Liver (tissue), 9 donors: ENCODE results near the gene TMEM178B. TPM values are rescaled to one million over a fixed set of nuclear protein-coding genes. Genes with fewer than 3 reads are reported as not detected.

Experiments
- DNase-seq: peaks from one replicate; pipeline ENCODE4 v3.0.0-alpha.2; 2017; ENCODE audit warnings: low spot score
- H3K27ac ChIP-seq, 2 donors: one replicate each; pipeline ENCODE4 v1.7.0; 2013; ENCODE audit warnings: inconsistent platforms in 2 of 2, low read length in 2 of 2, control low read depth in 1 of 2, low read depth in 1 of 2, mild to moderate bottlenecking in 1 of 2
- H3K27me3 ChIP-seq, 4 donors: one replicate each; pipeline versions ENCODE4 v1.6.1 to v1.7.0; 2013; ENCODE audit warnings: low read length in 3 of 4, inconsistent platforms in 1 of 4, mild to moderate bottlenecking in 1 of 4, moderate library complexity in 1 of 4; ENCODE audit not compliant: control insufficient read depth in 4 of 4, insufficient read depth in 4 of 4
- H3K36me3 ChIP-seq, 4 donors: one replicate each; pipeline versions ENCODE4 v1.6.1 to v1.7.0; 2013; ENCODE audit warnings: low read length in 3 of 4, mild to moderate bottlenecking in 3 of 4, low read depth in 1 of 4, moderate library complexity in 1 of 4; ENCODE audit not compliant: control insufficient read depth in 4 of 4, insufficient read depth in 3 of 4
- H3K4me1 ChIP-seq, 4 donors: one replicate each; pipeline versions ENCODE4 v1.6.1 to v1.7.0; 2013; ENCODE audit warnings: low read length in 3 of 4, mild to moderate bottlenecking in 3 of 4, moderate library complexity in 1 of 4; ENCODE audit not compliant: control insufficient read depth in 4 of 4, insufficient read depth in 4 of 4
- H3K4me3 ChIP-seq, 3 donors: one replicate each; pipeline versions ENCODE4 v1.6.1 to v1.7.0; 2013; ENCODE audit warnings: low read length in 3 of 3, control low read depth in 1 of 3, low read depth in 1 of 3, mild to moderate bottlenecking in 1 of 3
- H3K9ac ChIP-seq, 2 donors: one replicate each; pipeline ENCODE4 v1.7.0; 2013; ENCODE audit warnings: low read length in 2 of 2, mild to moderate bottlenecking in 2 of 2, moderate library complexity in 2 of 2, control low read depth in 1 of 2, low read depth in 1 of 2
- H3K9me3 ChIP-seq, 4 donors: one replicate each; pipeline versions ENCODE4 v1.6.1 to v1.7.0; 2013; ENCODE audit warnings: low read length in 3 of 4; ENCODE audit not compliant: control insufficient read depth in 4 of 4
- EGR1 ChIP-seq, 2 donors: IDR thresholded peaks; 2 replicates each; pipeline ENCODE4 v1.6.1; 2016 to 2018; ENCODE audit warnings: antibody characterized with exemption in 2 of 2, low read depth in 2 of 2
- FOXA1 ChIP-seq: IDR thresholded peaks from 2 replicates; pipeline ENCODE4 v1.6.1; 2016; ENCODE audit warnings: antibody characterized with exemption
- FOXA2 ChIP-seq: IDR thresholded peaks from 2 replicates; pipeline ENCODE4 v1.6.1; 2016; ENCODE audit warnings: antibody characterized with exemption
- GABPA ChIP-seq, 2 donors: IDR thresholded peaks in 1 of 2; conservative IDR thresholded peaks in 1 of 2; 2 replicates each; pipeline ENCODE4 v1.6.1; 2016; ENCODE audit warnings: antibody characterized with exemption in 2 of 2, mild to moderate bottlenecking in 1 of 2, moderate library complexity in 1 of 2
- HNF4A ChIP-seq, 2 donors: conservative IDR thresholded peaks; 2 replicates each; pipeline ENCODE4 v1.6.1; 2016; ENCODE audit warnings: antibody characterized with exemption in 2 of 2, mild to moderate bottlenecking in 2 of 2
- HNF4G ChIP-seq: IDR thresholded peaks from 2 replicates; pipeline ENCODE4 v1.6.1; 2016; ENCODE audit warnings: antibody characterized with exemption
- NR2F2 ChIP-seq: IDR thresholded peaks from 2 replicates; pipeline ENCODE4 v1.6.1; 2016; ENCODE audit warnings: antibody characterized with exemption
- RAD21 ChIP-seq, 2 donors: IDR thresholded peaks; 2 replicates each; pipeline ENCODE4 v1.6.1; 2016; ENCODE audit warnings: antibody characterized with exemption in 2 of 2, mild to moderate bottlenecking in 2 of 2
- TAF1 ChIP-seq: conservative IDR thresholded peaks from 2 replicates; pipeline ENCODE4 v1.6.1; 2016; ENCODE audit warnings: antibody characterized with exemption, mild to moderate bottlenecking
- YY1 ChIP-seq: IDR thresholded peaks from 2 replicates; pipeline ENCODE4 v1.6.1; 2016; ENCODE audit warnings: antibody characterized with exemption, mild to moderate bottlenecking
- WGBS: extraction: QIAGEN DNeasy Blood & Tissue Kit; methylation state at CpG from one replicate; pipeline ENCODE4 v1.1.7; 2013; 5-methylcytosine and 5-hydroxymethylcytosine counted together
- polyA plus RNA-seq, 2 donors: library from polyadenylated mRNA; stranded (reverse) in 1 of 2; unstranded in 1 of 2; fragments of 200-250 nt in 1 of 2; fragments of >200 nt in 1 of 2; fragmentation: Nextera tagmentation in 1 of 2; extraction: Ambion mirVana in 1 of 2; gene quantifications; one replicate each; pipeline versions ENCODE4 v1.2.1 to v1.2.3, GENCODE V29; 2013 to 2015
- total RNA-seq, 2 donors: library from RNA; depleted of rRNA; stranded (reverse); fragments of >200 nt; gene quantifications; one replicate each; pipeline ENCODE4 v1.2.3, GENCODE V29; 2014
- TF ChIP-seq, protein P1 (sequence below): IDR thresholded peaks from 2 replicates; pipeline ENCODE4 v1.6.1; 2016; ENCODE audit warnings: antibody characterized with exemption, mild to moderate bottlenecking
- TF ChIP-seq, protein P2 (sequence below): IDR thresholded peaks from 2 replicates; pipeline ENCODE4 v1.6.1; 2016; ENCODE audit warnings: antibody characterized with exemption
- TF ChIP-seq, protein P3 (sequence below): fragments of 150-350 bp; IDR thresholded peaks from 2 replicates; pipeline ENCODE4 v1.5.1; 2017; ENCODE audit warnings: improper control_type of control experiment, low read depth, low read length; ENCODE audit not compliant: missing input control
- TF ChIP-seq, protein P4 (sequence below): IDR thresholded peaks from 2 replicates; pipeline ENCODE4 v1.6.1; 2016; ENCODE audit warnings: antibody characterized with exemption
- donor health status: healthy.
- donor health status: healthy.
- donor health status: healthy.
- donor health status: healthy.
- donor health status: healthy.

TMEM178B gene
- total and polyA plus RNA-seq, 4 donors = under 0.01 to 0.02 (median under 0.01) TPM; not detected in 1

GRCh38 chr7:141210862-141211261, 137.0 kb downstream of the TMEM178B start (continued):
- TF ChIP-seq HNF4G (no peak), YY1 (no peak)

GRCh38 chr7:141213226-141213625, 139.4 kb downstream of the TMEM178B start:
- no peak for TF ChIP-seq NR2F2
- no peak for TF ChIP-seq FOXA2
- TF ChIP-seq YY1 = no peak
- TF ChIP-seq, protein P1, sequence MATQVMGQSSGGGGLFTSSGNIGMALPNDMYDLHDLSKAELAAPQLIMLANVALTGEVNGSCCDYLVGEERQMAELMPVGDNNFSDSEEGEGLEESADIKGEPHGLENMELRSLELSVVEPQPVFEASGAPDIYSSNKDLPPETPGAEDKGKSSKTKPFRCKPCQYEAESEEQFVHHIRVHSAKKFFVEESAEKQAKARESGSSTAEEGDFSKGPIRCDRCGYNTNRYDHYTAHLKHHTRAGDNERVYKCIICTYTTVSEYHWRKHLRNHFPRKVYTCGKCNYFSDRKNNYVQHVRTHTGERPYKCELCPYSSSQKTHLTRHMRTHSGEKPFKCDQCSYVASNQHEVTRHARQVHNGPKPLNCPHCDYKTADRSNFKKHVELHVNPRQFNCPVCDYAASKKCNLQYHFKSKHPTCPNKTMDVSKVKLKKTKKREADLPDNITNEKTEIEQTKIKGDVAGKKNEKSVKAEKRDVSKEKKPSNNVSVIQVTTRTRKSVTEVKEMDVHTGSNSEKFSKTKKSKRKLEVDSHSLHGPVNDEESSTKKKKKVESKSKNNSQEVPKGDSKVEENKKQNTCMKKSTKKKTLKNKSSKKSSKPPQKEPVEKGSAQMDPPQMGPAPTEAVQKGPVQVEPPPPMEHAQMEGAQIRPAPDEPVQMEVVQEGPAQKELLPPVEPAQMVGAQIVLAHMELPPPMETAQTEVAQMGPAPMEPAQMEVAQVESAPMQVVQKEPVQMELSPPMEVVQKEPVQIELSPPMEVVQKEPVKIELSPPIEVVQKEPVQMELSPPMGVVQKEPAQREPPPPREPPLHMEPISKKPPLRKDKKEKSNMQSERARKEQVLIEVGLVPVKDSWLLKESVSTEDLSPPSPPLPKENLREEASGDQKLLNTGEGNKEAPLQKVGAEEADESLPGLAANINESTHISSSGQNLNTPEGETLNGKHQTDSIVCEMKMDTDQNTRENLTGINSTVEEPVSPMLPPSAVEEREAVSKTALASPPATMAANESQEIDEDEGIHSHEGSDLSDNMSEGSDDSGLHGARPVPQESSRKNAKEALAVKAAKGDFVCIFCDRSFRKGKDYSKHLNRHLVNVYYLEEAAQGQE = no peak
- TF ChIP-seq, protein P2, sequence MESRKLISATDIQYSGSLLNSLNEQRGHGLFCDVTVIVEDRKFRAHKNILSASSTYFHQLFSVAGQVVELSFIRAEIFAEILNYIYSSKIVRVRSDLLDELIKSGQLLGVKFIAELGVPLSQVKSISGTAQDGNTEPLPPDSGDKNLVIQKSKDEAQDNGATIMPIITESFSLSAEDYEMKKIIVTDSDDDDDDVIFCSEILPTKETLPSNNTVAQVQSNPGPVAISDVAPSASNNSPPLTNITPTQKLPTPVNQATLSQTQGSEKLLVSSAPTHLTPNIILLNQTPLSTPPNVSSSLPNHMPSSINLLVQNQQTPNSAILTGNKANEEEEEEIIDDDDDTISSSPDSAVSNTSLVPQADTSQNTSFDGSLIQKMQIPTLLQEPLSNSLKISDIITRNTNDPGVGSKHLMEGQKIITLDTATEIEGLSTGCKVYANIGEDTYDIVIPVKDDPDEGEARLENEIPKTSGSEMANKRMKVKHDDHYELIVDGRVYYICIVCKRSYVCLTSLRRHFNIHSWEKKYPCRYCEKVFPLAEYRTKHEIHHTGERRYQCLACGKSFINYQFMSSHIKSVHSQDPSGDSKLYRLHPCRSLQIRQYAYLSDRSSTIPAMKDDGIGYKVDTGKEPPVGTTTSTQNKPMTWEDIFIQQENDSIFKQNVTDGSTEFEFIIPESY = no peak
- no peak for TF ChIP-seq TAF1
- no peak for TF ChIP-seq RAD21 (IDR thresholded peaks at IDR 0.05)
- no peak for TF ChIP-seq GABPA (IDR thresholded peaks at IDR 0.05 in 1 of 2, conservative IDR thresholded peaks at IDR 0.05 in 1 of 2)
- TF ChIP-seq FOXA1 = no peak
- no peak for TF ChIP-seq EGR1 (IDR thresholded peaks at IDR 0.05; ENCODE audit: low read depth in 2 of 2)
- TF ChIP-seq, protein P3, sequence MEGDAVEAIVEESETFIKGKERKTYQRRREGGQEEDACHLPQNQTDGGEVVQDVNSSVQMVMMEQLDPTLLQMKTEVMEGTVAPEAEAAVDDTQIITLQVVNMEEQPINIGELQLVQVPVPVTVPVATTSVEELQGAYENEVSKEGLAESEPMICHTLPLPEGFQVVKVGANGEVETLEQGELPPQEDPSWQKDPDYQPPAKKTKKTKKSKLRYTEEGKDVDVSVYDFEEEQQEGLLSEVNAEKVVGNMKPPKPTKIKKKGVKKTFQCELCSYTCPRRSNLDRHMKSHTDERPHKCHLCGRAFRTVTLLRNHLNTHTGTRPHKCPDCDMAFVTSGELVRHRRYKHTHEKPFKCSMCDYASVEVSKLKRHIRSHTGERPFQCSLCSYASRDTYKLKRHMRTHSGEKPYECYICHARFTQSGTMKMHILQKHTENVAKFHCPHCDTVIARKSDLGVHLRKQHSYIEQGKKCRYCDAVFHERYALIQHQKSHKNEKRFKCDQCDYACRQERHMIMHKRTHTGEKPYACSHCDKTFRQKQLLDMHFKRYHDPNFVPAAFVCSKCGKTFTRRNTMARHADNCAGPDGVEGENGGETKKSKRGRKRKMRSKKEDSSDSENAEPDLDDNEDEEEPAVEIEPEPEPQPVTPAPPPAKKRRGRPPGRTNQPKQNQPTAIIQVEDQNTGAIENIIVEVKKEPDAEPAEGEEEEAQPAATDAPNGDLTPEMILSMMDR = no peak
- TF ChIP-seq HNF4A (conservative IDR thresholded peaks at IDR 0.05) = no peak
- no peak overlapping the region for H3K4me3 ChIP-seq
- no peaks in the 10 kb centered on the region for H3K36me3 ChIP-seq
- 71% methylated on average over 2 of the region's 2 CpGs for WGBS
- H3K9me3 ChIP-seq = no peaks in the 10 kb centered on the region
- H3K27ac ChIP-seq = no peak overlapping the region
- no peak for DNase-seq
- H3K27me3 ChIP-seq = no peaks in the 10 kb centered on the region
- H3K4me1 ChIP-seq = no peaks in the 10 kb centered on the region
- H3K9ac ChIP-seq = no peak overlapping the region

DNA sequence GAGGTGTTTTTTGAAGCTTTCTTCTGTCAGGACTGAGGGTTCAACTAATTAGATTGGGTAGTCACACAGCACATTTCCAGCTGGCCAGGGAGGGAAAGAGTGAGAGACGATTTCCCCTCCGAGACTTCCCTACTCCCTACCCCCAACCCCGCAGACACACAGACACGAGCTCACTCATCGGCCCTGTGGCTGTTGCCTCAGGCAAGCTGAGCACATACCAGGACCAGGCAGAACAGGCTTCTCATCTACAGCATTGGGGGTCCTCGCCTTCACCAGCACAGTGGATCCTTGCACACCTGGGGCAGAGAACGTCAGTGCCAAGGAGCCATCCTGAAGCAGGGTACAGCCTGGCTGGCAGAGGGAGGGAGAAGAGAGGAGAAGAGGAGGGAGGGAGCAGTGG, 144.1 kb downstream of the TMEM178B start:
- Histone ChIP-seq H3K9me3 (no peaks in the 10 kb centered on the region), H3K36me3 (no peaks in the 10 kb centered on the region), H3K4me3 (no peak overlapping the region), H3K27me3 (no peaks in the 10 kb centered on the region), H3K4me1 (no peaks in the 10 kb centered on the region), H3K9ac (no peak overlapping the region), H3K27ac (no peak overlapping the region)
- no peak for DNase-seq
- TF ChIP-seq, protein P1 = no peak
- TF ChIP-seq, protein P4, sequence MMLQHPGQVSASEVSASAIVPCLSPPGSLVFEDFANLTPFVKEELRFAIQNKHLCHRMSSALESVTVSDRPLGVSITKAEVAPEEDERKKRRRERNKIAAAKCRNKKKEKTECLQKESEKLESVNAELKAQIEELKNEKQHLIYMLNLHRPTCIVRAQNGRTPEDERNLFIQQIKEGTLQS = no peak
- TF ChIP-seq YY1 (no peak), HNF4G (no peak)
- TF ChIP-seq, protein P2 = no peak
- 71% methylated on average over 7 of the region's 7 CpGs for WGBS
